H1 (cell line): ENCODE results near the gene CPNE5. TPM values are rescaled to one million over a fixed set of nuclear protein-coding genes. Genes with fewer than 3 reads are reported as not detected.

ENCODE experiments used
- CTCF ChIA-PET: fragments of 300-600 bp; sonication (Branson Sonifier 250); formaldehyde crosslinking; loops from one replicate; lab custom pipeline; 2021; ENCODE audit not compliant: partially characterized antibody; lab: Charles Lee
- POLR2A ChIA-PET: fragments of 300-600 bp; sonication (Branson Sonifier 250); formaldehyde crosslinking; loops from one replicate; lab custom pipeline; 2021; ENCODE audit warnings: inconsistent platforms; ENCODE audit not compliant: partially characterized antibody; lab: Charles Lee
- DNase-seq, 2 experiments: peaks; one replicate each; pipeline versions ENCODE4 v3.0.0 to v3.0.0-alpha.2; 2010 to 2022; ENCODE audit warnings: low spot score in 2 of 2, low read depth in 1 of 2, mixed read lengths in 1 of 2
- FAIRE-seq: peaks from 2 replicates; lab custom pipeline; 2011; peaks lifted over from hg19 to GRCh38; lab: Jason Lieb, UNC
- H2AFZ ChIP-seq: 2 replicates; pipeline ENCODE4 v1.8.1; 2012; ENCODE audit warnings: low read length, inconsistent platforms
- H2AK5ac ChIP-seq: 2 replicates; pipeline ENCODE4 v1.6.1; 2013; ENCODE audit warnings: low read depth, low read length
- H2BK120ac ChIP-seq: replicated peaks from 2 replicates; pipeline ENCODE3; 2013; ENCODE audit warnings: low read depth, low read length, inconsistent platforms
- H2BK12ac ChIP-seq: 2 replicates; pipeline ENCODE4 v1.6.1; 2013; ENCODE audit warnings: low read depth, low read length
- H2BK15ac ChIP-seq: 2 replicates; pipeline ENCODE4 v1.6.1; 2013; ENCODE audit warnings: low read length
- H2BK20ac ChIP-seq: 2 replicates; pipeline ENCODE4 v1.6.1; 2013; ENCODE audit warnings: low read length
- H2BK5ac ChIP-seq: 2 replicates; pipeline ENCODE4 v1.6.1; 2013; ENCODE audit warnings: low read depth, low read length
- H3K14ac ChIP-seq: 2 replicates; pipeline ENCODE4 v1.6.1; 2013; ENCODE audit warnings: inconsistent platforms; ENCODE audit not compliant: insufficient read length
- H3K18ac ChIP-seq: 2 replicates; pipeline ENCODE4 v1.6.1; 2013; ENCODE audit warnings: low read length; ENCODE audit errors: extremely low read depth
- H3K23ac ChIP-seq: 2 replicates; pipeline ENCODE4 v1.6.1; 2013; ENCODE audit warnings: inconsistent platforms; ENCODE audit not compliant: insufficient read length
- H3K23me2 ChIP-seq: 2 replicates; pipeline ENCODE4 v1.6.1; 2013; ENCODE audit warnings: low read depth, low read length
- H3K27ac ChIP-seq: 2 replicates; pipeline ENCODE4 v1.6.1; 2011; ENCODE audit warnings: low read depth, low read length, inconsistent platforms
- H3K27me3 ChIP-seq, 4 experiments: replicated peaks in 1 of 4; 1 replicate in 1 of 4; 2 replicates in 3 of 4; pipeline versions ENCODE4 v1.6.1 to v1.8.1; 2011 to 2013; ENCODE audit warnings: low read length in 3 of 4, mild to moderate bottlenecking in 3 of 4, inconsistent platforms in 2 of 4, mixed read lengths in 2 of 4, moderate library complexity in 1 of 4; ENCODE audit not compliant: control insufficient read depth in 3 of 4, insufficient read depth in 3 of 4; ENCODE audit errors: extremely low read depth in 1 of 4
- H3K36me3 ChIP-seq, 4 experiments: 2 replicates each; pipeline versions ENCODE4 v1.6.1 to v1.8.1; 2011 to 2013; ENCODE audit warnings: mild to moderate bottlenecking in 4 of 4, low read length in 3 of 4, moderate library complexity in 2 of 4, control low read depth in 1 of 4, inconsistent platforms in 1 of 4; ENCODE audit not compliant: insufficient read depth in 4 of 4, control insufficient read depth in 2 of 4
- H3K4ac ChIP-seq: replicated peaks from 2 replicates; pipeline ENCODE3; 2013; ENCODE audit warnings: low read length, low read depth, mixed read lengths, inconsistent platforms; ENCODE audit not compliant: insufficient read length
- H3K4me1 ChIP-seq, 4 experiments: replicated peaks in 1 of 4; 1 replicate in 1 of 4; 2 replicates in 3 of 4; pipeline versions ENCODE4 v1.6.1 to v1.8.1; 2011 to 2013; ENCODE audit warnings: low read length in 3 of 4, inconsistent platforms in 2 of 4, mixed read lengths in 1 of 4; ENCODE audit not compliant: insufficient read depth in 4 of 4, control insufficient read depth in 3 of 4
- H3K4me2 ChIP-seq, 2 experiments: 2 replicates each; pipeline versions ENCODE4 v1.6.1 to v1.8.1; 2011 to 2013; ENCODE audit warnings: low read depth in 2 of 2, low read length in 2 of 2, control low read depth in 1 of 2, inconsistent platforms in 1 of 2, mild to moderate bottlenecking in 1 of 2; ENCODE audit not compliant: insufficient read depth in 1 of 2
- H3K4me3 ChIP-seq, 4 experiments: fragments of 200-600, 300-600 bp in 1 of 4; sonication (generic), shearing (Covaris generic), sonication (Bioruptor Twin) in 1 of 4; 2 replicates each; pipeline versions ENCODE4 v1.5.1 to v1.8.1; 2011 to 2016; ENCODE audit warnings: low read length in 4 of 4, low read depth in 3 of 4, control low read depth in 2 of 4, inconsistent platforms in 2 of 4, mild to moderate bottlenecking in 2 of 4, mixed read lengths in 1 of 4, moderate library complexity in 1 of 4; ENCODE audit not compliant: insufficient read depth in 2 of 4; ENCODE audit errors: extremely low read depth in 1 of 4
- H3K56ac ChIP-seq: replicated peaks from 2 replicates; pipeline ENCODE3; 2013; ENCODE audit warnings: low read depth, mild to moderate bottlenecking, mixed read lengths, low read length, inconsistent platforms; ENCODE audit not compliant: insufficient read length
- H3K79me1 ChIP-seq: 2 replicates; pipeline ENCODE4 v1.6.1; 2013; ENCODE audit warnings: low read depth, low read length, control low read depth
- H3K79me2 ChIP-seq, 2 experiments: 2 replicates each; pipeline versions ENCODE4 v1.6.1 to v1.8.1; 2012 to 2013; ENCODE audit warnings: low read length in 2 of 2, mild to moderate bottlenecking in 2 of 2, inconsistent platforms in 1 of 2; ENCODE audit not compliant: insufficient read depth in 2 of 2, control insufficient read depth in 1 of 2
- H3K9ac ChIP-seq, 4 experiments: replicated peaks in 1 of 4; 1 replicate in 1 of 4; 2 replicates in 3 of 4; pipeline versions ENCODE4 v1.6.1 to v1.8.1; 2011 to 2013; ENCODE audit warnings: low read depth in 3 of 4, low read length in 3 of 4, control low read depth in 2 of 4, mild to moderate bottlenecking in 2 of 4, moderate library complexity in 2 of 4, inconsistent platforms in 1 of 4; ENCODE audit errors: extremely low read depth in 1 of 4
- H3K9me3 ChIP-seq, 2 experiments: 2 replicates each; pipeline versions ENCODE4 v1.6.1 to v1.8.1; 2012 to 2013; ENCODE audit warnings: mild to moderate bottlenecking in 2 of 2, moderate library complexity in 2 of 2, control low read depth in 1 of 2, inconsistent platforms in 1 of 2, low read depth in 1 of 2, low read length in 1 of 2, mixed read lengths in 1 of 2; ENCODE audit not compliant: insufficient read depth in 2 of 2
- H4K20me1 ChIP-seq, 2 experiments: replicated peaks in 1 of 2; 2 replicates each; pipeline versions ENCODE3 to v1.8.1; 2011 to 2013; ENCODE audit warnings: inconsistent platforms in 2 of 2, low read length in 2 of 2, mild to moderate bottlenecking in 1 of 2; ENCODE audit not compliant: insufficient read depth in 2 of 2, control insufficient read depth in 1 of 2
- H4K5ac ChIP-seq: 2 replicates; pipeline ENCODE4 v1.6.1; 2013; ENCODE audit warnings: low read length, low read depth, mixed read lengths, inconsistent platforms; ENCODE audit not compliant: insufficient read length
- H4K8ac ChIP-seq: 2 replicates; pipeline ENCODE4 v1.8.0; 2013; ENCODE audit warnings: mild to moderate bottlenecking, moderate library complexity, low read length, inconsistent platforms; ENCODE audit not compliant: insufficient read depth; ENCODE audit errors: extremely low read depth
- H4K91ac ChIP-seq: replicated peaks from 2 replicates; pipeline ENCODE3; 2013; ENCODE audit warnings: low read length, mixed read lengths, inconsistent platforms; ENCODE audit not compliant: insufficient read length
- ASH2L ChIP-seq: fragments of 200-600, 300-600 bp; sonication (generic); IDR thresholded peaks from one replicate; pipeline ENCODE4 v1.7.1; 2017; ENCODE audit warnings: low read length
- ATF2 ChIP-seq: IDR thresholded peaks from 2 replicates; pipeline ENCODE4 v1.6.1; 2012; ENCODE audit warnings: low read length, inconsistent platforms
- FOSL1 ChIP-seq: IDR thresholded peaks from 2 replicates; pipeline ENCODE4 v1.6.1; 2011; ENCODE audit warnings: mild to moderate bottlenecking, low read depth, low read length, moderate library complexity; ENCODE audit not compliant: insufficient read depth
- HDAC2 ChIP-seq, 2 experiments: fragments of 300-600 bp in 1 of 2; sonication (generic) in 1 of 2; IDR thresholded peaks; 2 replicates each; pipeline ENCODE4 v1.6.1; 2011 to 2012; ENCODE audit warnings: low read depth in 2 of 2, low read length in 2 of 2, mild to moderate bottlenecking in 2 of 2, moderate library complexity in 2 of 2, borderline replicate concordance in 1 of 2, inconsistent platforms in 1 of 2
- JUN ChIP-seq: IDR thresholded peaks from 2 replicates; pipeline ENCODE4 v1.6.1; 2011; ENCODE audit warnings: low read depth, mild to moderate bottlenecking, improper control_type of control experiment, low read length
- JUND ChIP-seq: IDR thresholded peaks from 2 replicates; pipeline ENCODE4 v1.6.1; 2011; ENCODE audit warnings: mild to moderate bottlenecking, improper control_type of control experiment, low read length
- KDM5A ChIP-seq: fragments of 200-600 bp; IDR thresholded peaks from 2 replicates; pipeline ENCODE4 v1.7.1; 2012; ENCODE audit warnings: mild to moderate bottlenecking, low read length, inconsistent platforms, mixed read lengths
- PHF8 ChIP-seq: fragments of 200-600 bp; sonication (generic); conservative IDR thresholded peaks from 2 replicates; pipeline ENCODE4 v1.7.1; 2012; ENCODE audit warnings: low read depth, mild to moderate bottlenecking, inconsistent platforms, low read length, moderate library complexity
- POLR2A ChIP-seq, 2 experiments: IDR thresholded peaks; 1 replicate in 1 of 2; 2 replicates in 1 of 2; pipeline ENCODE4 v1.6.1; 2011; ENCODE audit warnings: low read depth in 2 of 2, low read length in 2 of 2, mild to moderate bottlenecking in 2 of 2; ENCODE audit errors: control extremely low read depth in 1 of 2
- SIX5 ChIP-seq: IDR thresholded peaks from 2 replicates; pipeline ENCODE4 v1.6.1; 2011; ENCODE audit warnings: mild to moderate bottlenecking, low read depth, low read length
- SRF ChIP-seq: IDR thresholded peaks from 2 replicates; pipeline ENCODE4 v1.6.1; 2011; ENCODE audit warnings: mild to moderate bottlenecking, low read depth, low read length, moderate library complexity
- WGBS, 2 experiments: shearing (Covaris generic) in 1 of 2; methylation state at CpG; one replicate each; pipeline versions ENCODE4 v1.1.6 to v1.1.7; 2013 to 2015; ENCODE audit warnings: low lambda C conversion rate in 2 of 2, mixed read lengths in 2 of 2, inconsistent platforms in 1 of 2, low coverage in 1 of 2, missing lambda C conversion rate in 1 of 2; ENCODE audit not compliant: insufficient replicate concordance in 2 of 2, insufficient coverage in 1 of 2, insufficient read length in 1 of 2; ENCODE audit errors: extremely low coverage in 1 of 2, missing lambda C conversion rate in 1 of 2; 5-methylcytosine and 5-hydroxymethylcytosine counted together
- polyA plus RNA-seq, 7 experiments: library from polyadenylated mRNA; depleted of rRNA in 3 of 7; stranded (reverse) in 5 of 7; unstranded in 2 of 7; fragments of >200 nt in 5 of 7; fragments of 200-250 nt in 2 of 7; gene quantifications; 1 replicate in 5 of 7; 2 replicates in 1 of 7; 4 replicates in 1 of 7; pipeline versions ENCODE4 v1.2.1 to v1.2.3, GENCODE V29; 2011 to 2013; ENCODE audit warnings: missing spikeins in 2 of 7, mixed read lengths in 2 of 7
- total RNA-seq: library from RNA; stranded (reverse); fragmentation: NEBNext Ultra II Directional; extraction: Animal tissue kit (Norgen Biotek cat#: 25700); gene quantifications from 2 replicates; pipeline ENCODE4 v1.2.1, GENCODE V29; 2021
- TF ChIP-seq, protein P1 (sequence below): IDR thresholded peaks from 2 replicates; pipeline ENCODE4 v1.6.1; 2012; ENCODE audit warnings: inconsistent platforms

CPNE5 gene
- total and polyA plus RNA-seq, 2 of the 8 experiments (the other 6 are each of a cell fraction or from before 2014, with no cell fraction given) = 0.88 to 1.8 TPM

DNA sequence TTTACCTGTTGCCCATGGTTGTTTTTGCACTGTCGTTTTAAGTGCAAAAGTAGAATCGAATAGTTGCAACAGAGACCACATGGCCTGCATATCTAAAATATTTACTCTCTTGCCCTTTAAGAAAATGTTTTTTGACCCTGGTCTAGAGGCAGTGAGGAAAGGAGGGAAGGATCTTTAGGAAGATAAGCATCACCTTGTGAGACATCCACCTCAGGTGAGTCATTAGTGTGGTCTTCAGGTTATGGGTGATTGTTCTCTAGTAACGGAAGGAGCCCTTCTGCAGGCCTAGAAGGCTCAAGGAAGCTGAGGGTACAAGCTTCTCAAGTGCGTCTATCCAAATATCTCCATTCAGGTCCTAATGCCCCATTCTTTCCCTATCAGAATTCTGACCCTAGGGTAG lies 148.2 kb downstream of the CPNE5 start:
- CTCF ChIA-PET = interaction anchor here (0.7 to 1.6 kb wide), 7 partner anchors 9 to 75 kb away, joined by 3 to 5 read pairs (median 3); no protein-coding TSS in a partner anchor
- TF ChIP-seq JUND (no peak), FOSL1 (no peak), HDAC2 (IDR thresholded peaks at IDR 0.05; ENCODE audit: borderline replicate concordance in 1 of 2, low read depth in 2 of 2, low read length in 2 of 2) (no peak), SIX5 (no peak), SRF (no peak), ASH2L (no peak), KDM5A (no peak), PHF8 (no peak), ATF2 (no peak), POLR2A (IDR thresholded peaks at IDR 0.05; ENCODE audit: control extremely low read depth in 1 of 2, low read depth in 2 of 2, low read length in 2 of 2) (no peak), JUN (no peak)
- TF ChIP-seq, protein P1, sequence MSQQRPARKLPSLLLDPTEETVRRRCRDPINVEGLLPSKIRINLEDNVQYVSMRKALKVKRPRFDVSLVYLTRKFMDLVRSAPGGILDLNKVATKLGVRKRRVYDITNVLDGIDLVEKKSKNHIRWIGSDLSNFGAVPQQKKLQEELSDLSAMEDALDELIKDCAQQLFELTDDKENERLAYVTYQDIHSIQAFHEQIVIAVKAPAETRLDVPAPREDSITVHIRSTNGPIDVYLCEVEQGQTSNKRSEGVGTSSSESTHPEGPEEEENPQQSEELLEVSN = no peak

More for the DNA sequence above, 148.2 kb downstream of the CPNE5 start:
- no peak overlapping the region for H4K8ac ChIP-seq
- FAIRE-seq (no peak), DNase-seq (no peak)
- H3K9ac ChIP-seq = no peak overlapping the region
- WGBS, 2 experiments = 89% methylated on average over 4 of the region's 4 CpGs; no CpG with 5 or more reads in 1 of the 2 experiments
- POLR2A ChIA-PET = no interaction called here
- H3K79me2 ChIP-seq = no peaks in the 10 kb centered on the region
- H3K56ac ChIP-seq = no peak overlapping the region
- H2BK20ac ChIP-seq = no peak overlapping the region
- H3K4me3 ChIP-seq = no peak overlapping the region
- H2AK5ac ChIP-seq = no peak overlapping the region
- H3K79me1 ChIP-seq = no peaks in the 10 kb centered on the region
- peaks cover 0 to 4% of the 10 kb centered on the region in 2 experiments for H4K20me1 ChIP-seq
- no peak overlapping the region for H3K18ac ChIP-seq
- H3K27ac ChIP-seq = no peak overlapping the region
- no peak overlapping the region for H2BK5ac ChIP-seq
- H3K36me3 ChIP-seq = peaks cover 0 to 9% (median 2%) of the 10 kb centered on the region in 4 experiments; a peak in 4 of 8 replicates
- H2BK120ac ChIP-seq = no peak overlapping the region
- no peaks in the 10 kb centered on the region for H3K4me1 ChIP-seq
- H4K91ac ChIP-seq = no peak overlapping the region
- no peak overlapping the region for H2BK15ac ChIP-seq
- H3K4ac ChIP-seq = no peak overlapping the region
- H2AFZ ChIP-seq = no peak overlapping the region
- H3K14ac ChIP-seq = no peak overlapping the region
- no peaks in the 10 kb centered on the region for H3K23me2 ChIP-seq
- no peaks in the 10 kb centered on the region for H3K27me3 ChIP-seq
- H4K5ac ChIP-seq = no peak overlapping the region
- H3K23ac ChIP-seq = no peak overlapping the region
- H2BK12ac ChIP-seq = no peak overlapping the region
- no peaks in the 10 kb centered on the region for H3K9me3 ChIP-seq
- H3K4me2 ChIP-seq = no peak overlapping the region
